ENCODE measurements around the gene ARPC5L. TPM values are rescaled to one million over a fixed set of nuclear protein-coding genes. Genes with fewer than 3 reads are reported as not detected.
A peak's percentile ranks its signal among the peaks of the same experiment; 100 is the strongest.

Gene ARPC5L
- total RNA-seq, 6 experiments from 2014 or later = 39.0 to 55.9 (median 44.7) TPM

GRCh38 chr9:124846969-124847368 lies 15.0 kb upstream of the ARPC5L start:
- H3K27me3 Mint-ChIP-seq (ENCODE audit: insufficient read depth) = peaks cover 14% of the 10 kb centered on the region

GRCh38 chr9:124849801-124850200 lies 12.1 kb upstream of the ARPC5L start:
- no peak overlapping the region for H3K27ac Mint-ChIP-seq
- H3K36me3 Mint-ChIP-seq (ENCODE audit: low read depth) = no peaks in the 10 kb centered on the region
- TF ChIP-seq CTCF (IDR thresholded peaks at IDR 0.05) = no peak
- peaks cover 14% of the 10 kb centered on the region for H3K4me1 Mint-ChIP-seq (ENCODE audit: low read depth)
- H3K4me3 Mint-ChIP-seq = no peak overlapping the region
- H3K27me3 Mint-ChIP-seq (ENCODE audit: insufficient read depth) = peaks cover 13% of the 10 kb centered on the region
- no peaks in the 10 kb centered on the region for H3K9me3 Mint-ChIP-seq
- peak; percentile 68 for DNase-seq

More at GRCh38 chr9:124846969-124847368, 15.0 kb upstream of the ARPC5L start:
- Mint-ChIP-seq H3K36me3 (ENCODE audit: low read depth) (no peaks in the 10 kb centered on the region), H3K27ac (no peak overlapping the region), H3K9me3 (no peaks in the 10 kb centered on the region), H3K4me1 (ENCODE audit: low read depth) (peaks cover 8% of the 10 kb centered on the region), H3K4me3 (no peak overlapping the region)
- TF ChIP-seq CTCF (IDR thresholded peaks at IDR 0.05) = no peak
- no peak for DNase-seq

- DNase-seq = no peak
- Mint-ChIP-seq H3K9me3 (no peaks in the 10 kb centered on the region), H3K27me3 (ENCODE audit: insufficient read depth) (peaks cover 14% of the 10 kb centered on the region), H3K4me3 (peak overlapping the region; percentile 84), H3K36me3 (ENCODE audit: low read depth) (0 out of 2 replicates have a peak, but pooled peaks cover under 1% of the 10 kb centered on the region), H3K27ac (no peak overlapping the region), H3K4me1 (ENCODE audit: low read depth) (peaks cover 14% of the 10 kb centered on the region)
- TF ChIP-seq CTCF (IDR thresholded peaks at IDR 0.05) = no peak
Measured at GRCh38 chr9:124852121-124852828, 9.7 kb upstream of the ARPC5L start.

- Mint-ChIP-seq H3K27ac (0 out of 2 replicates have a peak within 1 kb of the TSS, but pooled peaks have one; percentile 18), H3K9me3 (no peaks in the 10 kb centered on the region), H3K36me3 (ENCODE audit: low read depth) (0 out of 2 replicates have a peak, but pooled peaks cover 8% of the 10 kb centered on the region), H3K4me1 (ENCODE audit: low read depth) (peaks cover 14% of the 10 kb centered on the region), H3K27me3 (ENCODE audit: insufficient read depth) (peaks cover 10% of the 10 kb centered on the region), H3K4me3 (peak within 1 kb of the TSS; percentile 84)
- TF ChIP-seq CTCF (IDR thresholded peaks at IDR 0.05) = peak; percentile 100
- DNase-seq = peak; percentile 63
Measured at GRCh38 chr9:124852829-124853531, 8.9 kb upstream of the ARPC5L start, which contains the start of gene WDR38. TSS of gene WDR38 (plus strand) at chr9:124853460. CDS start at chr9:124853532, 72 bp downstream.

- Mint-ChIP-seq H3K4me3 (peak overlapping the region; percentile 84), H3K36me3 (ENCODE audit: low read depth) (0 out of 2 replicates have a peak, but pooled peaks cover 8% of the 10 kb centered on the region), H3K27ac (0 out of 2 replicates have a peak overlapping the region, but pooled peaks have one; percentile 18), H3K4me1 (ENCODE audit: low read depth) (peaks cover 14% of the 10 kb centered on the region), H3K9me3 (no peaks in the 10 kb centered on the region), H3K27me3 (ENCODE audit: insufficient read depth) (peaks cover 10% of the 10 kb centered on the region)
- TF ChIP-seq CTCF (IDR thresholded peaks at IDR 0.05) = no peak
- no peak for DNase-seq
Measured at GRCh38 chr9:124853605-124854143, 8.3 kb upstream of the ARPC5L start.
